ENCODE measurements around the gene CHRD.

Gene CHRD

GRCh38 chr3:184360929-184361531 is 18.8 kb upstream of the CHRD start:
- ATAC-seq (ENCODE audit: insufficient read depth, low read depth) = peak; percentile 1; the same call in 2 of the 3 replicates
- H3K4me1 ChIP-seq (ENCODE audit: insufficient read depth, low read length) = peaks cover 34% of the 10 kb centered on the region
- peak overlapping the region; percentile 87 for H3K4me2 ChIP-seq (ENCODE audit: insufficient read depth, low read length)
- peak overlapping the region; percentile 20 to 95; a peak in 3 of 4 replicates for H3K4me3 ChIP-seq (ENCODE audit: low read depth in 1 of 2, low read length in 2 of 2)
- H3K36me3 ChIP-seq (ENCODE audit: insufficient read depth, low read length) = peaks cover 12% of the 10 kb centered on the region
- peaks cover 27% of the 10 kb centered on the region for H4K20me1 ChIP-seq (ENCODE audit: insufficient read depth, low read length)
- H3K27ac ChIP-seq (ENCODE audit: low read length) = 0 out of 2 replicates have a peak overlapping the region, but pooled peaks have one; percentile 1
- H3K27me3 ChIP-seq (ENCODE audit: insufficient read depth, low read length, poor library complexity) = no peaks in the 10 kb centered on the region
- H3K79me2 ChIP-seq (ENCODE audit: insufficient read depth, low read length) = peaks cover 39% of the 10 kb centered on the region
- H3K9me3 ChIP-seq (ENCODE audit: insufficient read depth, low read length, severe bottlenecking) = no peaks in the 10 kb centered on the region
- DNase-seq = no peak
- no peak for TF ChIP-seq CTCF (IDR thresholded peaks at IDR 0.05; ENCODE audit: borderline replicate concordance, extremely low read depth, low read length, poor library complexity, severe bottlenecking)
- TF ChIP-seq EZH2 (IDR thresholded peaks at IDR 0.05; ENCODE audit: borderline replicate concordance, low read depth, low read length, severe bottlenecking) = no peak
- H2AFZ ChIP-seq (ENCODE audit: low read depth, low read length) = peak overlapping the region; percentile 96
- H3K9ac ChIP-seq (ENCODE audit: low read depth, low read length) = peak overlapping the region; percentile 89

GRCh38 chr3:184361532-184361931 is 18.3 kb upstream of the CHRD start, which contains the start of the genes CLCN2 and POLR2H:
TSS of gene CLCN2 (minus strand) at chr3:184361605. CDS start at chr3:184361479, 126 bp downstream.
TSS of gene POLR2H (plus strand) at chr3:184361710. CDS start at chr3:184363493, 1,783 bp downstream.
- peaks cover 16% of the 10 kb centered on the region for H3K36me3 ChIP-seq (ENCODE audit: insufficient read depth, low read length)
- peaks cover 39% of the 10 kb centered on the region for H3K79me2 ChIP-seq (ENCODE audit: insufficient read depth, low read length)
- TF ChIP-seq EZH2 (IDR thresholded peaks at IDR 0.05; ENCODE audit: borderline replicate concordance, low read depth, low read length, severe bottlenecking) (no peak), CTCF (IDR thresholded peaks at IDR 0.05; ENCODE audit: borderline replicate concordance, extremely low read depth, low read length, poor library complexity, severe bottlenecking) (no peak)
- peak within 1 kb of the TSS; percentile 96 for H2AFZ ChIP-seq (ENCODE audit: low read depth, low read length)
- H3K27me3 ChIP-seq (ENCODE audit: insufficient read depth, low read length, poor library complexity) = no peaks in the 10 kb centered on the region
- H3K9ac ChIP-seq (ENCODE audit: low read depth, low read length) = peak within 1 kb of the TSS; percentile 89
- peak; percentile 48 for ATAC-seq (ENCODE audit: insufficient read depth, low read depth)
- peak within 1 kb of the TSS; percentile 88 for H3K27ac ChIP-seq (ENCODE audit: low read length)
- DNase-seq = peak; percentile 68
- H4K20me1 ChIP-seq (ENCODE audit: insufficient read depth, low read length) = peaks cover 27% of the 10 kb centered on the region
- peak within 1 kb of the TSS; percentile 87 for H3K4me2 ChIP-seq (ENCODE audit: insufficient read depth, low read length)
- H3K9me3 ChIP-seq (ENCODE audit: insufficient read depth, low read length, severe bottlenecking) = no peaks in the 10 kb centered on the region
- peak within 1 kb of the TSS; percentile 43 to 95 for H3K4me3 ChIP-seq (ENCODE audit: low read depth in 1 of 2, low read length in 2 of 2)
- H3K4me1 ChIP-seq (ENCODE audit: insufficient read depth, low read length) = peaks cover 34% of the 10 kb centered on the region

- H3K9me3 ChIP-seq (ENCODE audit: insufficient read depth, low read length, severe bottlenecking) = no peaks in the 10 kb centered on the region
- peak overlapping the region; percentile 89 for H3K9ac ChIP-seq (ENCODE audit: low read depth, low read length)
- peak overlapping the region; percentile 96 for H2AFZ ChIP-seq (ENCODE audit: low read depth, low read length)
- TF ChIP-seq EZH2 (IDR thresholded peaks at IDR 0.05; ENCODE audit: borderline replicate concordance, low read depth, low read length, severe bottlenecking) (no peak), CTCF (IDR thresholded peaks at IDR 0.05; ENCODE audit: borderline replicate concordance, extremely low read depth, low read length, poor library complexity, severe bottlenecking) (no peak)
- no peaks in the 10 kb centered on the region for H3K27me3 ChIP-seq (ENCODE audit: insufficient read depth, low read length, poor library complexity)
- peaks cover 34% of the 10 kb centered on the region for H3K4me1 ChIP-seq (ENCODE audit: insufficient read depth, low read length)
- peak overlapping the region; percentile 87 for H3K4me2 ChIP-seq (ENCODE audit: insufficient read depth, low read length)
- peaks cover 39% of the 10 kb centered on the region for H3K79me2 ChIP-seq (ENCODE audit: insufficient read depth, low read length)
- peaks cover 21% of the 10 kb centered on the region for H3K36me3 ChIP-seq (ENCODE audit: insufficient read depth, low read length)
- H3K27ac ChIP-seq (ENCODE audit: low read length) = peak overlapping the region; percentile 88
- ATAC-seq (ENCODE audit: insufficient read depth, low read depth) = peak; percentile 20
- peaks cover 27% of the 10 kb centered on the region for H4K20me1 ChIP-seq (ENCODE audit: insufficient read depth, low read length)
- DNase-seq = peak; percentile 60
- H3K4me3 ChIP-seq (ENCODE audit: low read depth in 1 of 2, low read length in 2 of 2) = peak overlapping the region; percentile 43 to 95
Observed at GRCh38 chr3:184361932-184362667, 17.8 kb upstream of the CHRD start.
